ENCODE results near the gene OR9A4. TPM values are rescaled to one million over a fixed set of nuclear protein-coding genes. Genes with fewer than 3 reads are reported as not detected.

Gene OR9A4
- total RNA-seq, 2 experiments from 2014 or later: 0.06 TPM; not detected in 1

- Histone ChIP-seq H4K20me1 (ENCODE audit: insufficient read depth, low read length) (no peaks in the 10 kb centered on the region), H3K4me3 (ENCODE audit: low read depth, low read length, poor library complexity, severe bottlenecking) (no peak overlapping the region), H3K36me3 (ENCODE audit: insufficient read depth, low read length) (no peaks in the 10 kb centered on the region), H3K4me2 (ENCODE audit: low read length) (no peak overlapping the region), H2AFZ (ENCODE audit: low read length) (peak overlapping the region; percentile 34; the same call in 1 of the 2 replicates), H3K9me3 (ENCODE audit: low read length) (no peaks in the 10 kb centered on the region), H3K79me2 (ENCODE audit: insufficient read depth, low read depth, low read length) (no peaks in the 10 kb centered on the region), H3K9me2 (ENCODE audit: insufficient read depth, low read length) (no peaks in the 10 kb centered on the region), H3K27ac (ENCODE audit: low read depth, low read length, poor library complexity, severe bottlenecking) (no peak overlapping the region), H3K4me1 (ENCODE audit: insufficient read depth, low read length, poor library complexity, severe bottlenecking) (peaks cover 19% of the 10 kb centered on the region)
- TF ChIP-seq EZH2phosphoT487 (IDR thresholded peaks at IDR 0.05; ENCODE audit: borderline replicate concordance, low read depth, low read length): no peak
- TF ChIP-seq, protein P1, sequence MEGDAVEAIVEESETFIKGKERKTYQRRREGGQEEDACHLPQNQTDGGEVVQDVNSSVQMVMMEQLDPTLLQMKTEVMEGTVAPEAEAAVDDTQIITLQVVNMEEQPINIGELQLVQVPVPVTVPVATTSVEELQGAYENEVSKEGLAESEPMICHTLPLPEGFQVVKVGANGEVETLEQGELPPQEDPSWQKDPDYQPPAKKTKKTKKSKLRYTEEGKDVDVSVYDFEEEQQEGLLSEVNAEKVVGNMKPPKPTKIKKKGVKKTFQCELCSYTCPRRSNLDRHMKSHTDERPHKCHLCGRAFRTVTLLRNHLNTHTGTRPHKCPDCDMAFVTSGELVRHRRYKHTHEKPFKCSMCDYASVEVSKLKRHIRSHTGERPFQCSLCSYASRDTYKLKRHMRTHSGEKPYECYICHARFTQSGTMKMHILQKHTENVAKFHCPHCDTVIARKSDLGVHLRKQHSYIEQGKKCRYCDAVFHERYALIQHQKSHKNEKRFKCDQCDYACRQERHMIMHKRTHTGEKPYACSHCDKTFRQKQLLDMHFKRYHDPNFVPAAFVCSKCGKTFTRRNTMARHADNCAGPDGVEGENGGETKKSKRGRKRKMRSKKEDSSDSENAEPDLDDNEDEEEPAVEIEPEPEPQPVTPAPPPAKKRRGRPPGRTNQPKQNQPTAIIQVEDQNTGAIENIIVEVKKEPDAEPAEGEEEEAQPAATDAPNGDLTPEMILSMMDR (conservative IDR thresholded peaks at IDR 0.05; ENCODE audit: low read length): no peak
- no peak for DNase-seq (ENCODE audit: low spot score)
- CTCF ChIA-PET (ENCODE audit: unreplicated experiment): no interaction called here
- POLR2A ChIA-PET: no interaction called here
- BruUV-seq (replicated peaks): no TSS peak
- intact Hi-C loops (cut with micrococcal nuclease; ENCODE audit: unreplicated experiment): no loop called here
Observed at GRCh38 chr7:141956084-141956483, 39.9 kb downstream of the OR9A4 start.

GRCh38 chr7:141960687-141961422 is 44.7 kb downstream of the OR9A4 start:
- ChIA-PET POLR2A (no interaction called here), CTCF (ENCODE audit: unreplicated experiment) (no interaction called here)
- peak; percentile 78 for DNase-seq (ENCODE audit: low spot score)
- Histone ChIP-seq H3K4me3 (ENCODE audit: low read depth, low read length, poor library complexity, severe bottlenecking) (no peak overlapping the region), H3K4me1 (ENCODE audit: insufficient read depth, low read length, poor library complexity, severe bottlenecking) (peaks cover 23% of the 10 kb centered on the region), H3K79me2 (ENCODE audit: insufficient read depth, low read depth, low read length) (no peaks in the 10 kb centered on the region), H3K36me3 (ENCODE audit: insufficient read depth, low read length) (no peaks in the 10 kb centered on the region), H3K9me2 (ENCODE audit: insufficient read depth, low read length) (no peaks in the 10 kb centered on the region), H3K4me2 (ENCODE audit: low read length) (peak overlapping the region; percentile 46), H3K9me3 (ENCODE audit: low read length) (0 out of 2 replicates have a peak, but pooled peaks cover 3% of the 10 kb centered on the region), H2AFZ (ENCODE audit: low read length) (peak overlapping the region; percentile 56; the same call in 1 of the 2 replicates), H4K20me1 (ENCODE audit: insufficient read depth, low read length) (no peaks in the 10 kb centered on the region), H3K27ac (ENCODE audit: low read depth, low read length, poor library complexity, severe bottlenecking) (peak overlapping the region; percentile 65)
- intact Hi-C loops (cut with micrococcal nuclease; ENCODE audit: unreplicated experiment): no loop called here
- TF ChIP-seq, protein P1 (conservative IDR thresholded peaks at IDR 0.05; ENCODE audit: low read length): no peak
- no peak for TF ChIP-seq EZH2phosphoT487 (IDR thresholded peaks at IDR 0.05; ENCODE audit: borderline replicate concordance, low read depth, low read length)
- BruUV-seq (replicated peaks): no TSS peak

Other genes starting within 250 kb of the OR9A4 start
- 3.8 and 4.9 TPM in 2 replicates for gene DENND11, start 214.2 kb upstream of the OR9A4 start, total RNA-seq (2014; rRNA removed; shearing (Covaris generic))
- gene DENND11, start 214.2 kb upstream of the OR9A4 start, total RNA-seq (2022): 9.7 and 9.9 TPM in 2 replicates
- not detected in 2 replicates for gene WEE2, start 208.0 kb upstream of the OR9A4 start, total RNA-seq (2014; rRNA removed; shearing (Covaris generic))
- gene WEE2, start 208.0 kb upstream of the OR9A4 start, total RNA-seq (2022): not detected in 2 replicates
- gene SSBP1, start 178.0 kb upstream of the OR9A4 start, total RNA-seq (2014; rRNA removed; shearing (Covaris generic)): 177 and 235 TPM in 2 replicates
- 157 and 178 TPM in 2 replicates for gene SSBP1, start 178.0 kb upstream of the OR9A4 start, total RNA-seq (2022)
- 2.5 and 3.8 TPM in 2 replicates for gene TAS2R3, start 152.3 kb upstream of the OR9A4 start, total RNA-seq (2014; rRNA removed; shearing (Covaris generic))
- gene TAS2R3, start 152.3 kb upstream of the OR9A4 start, total RNA-seq (2022): 1.5 and 2.4 TPM in 2 replicates
- gene TAS2R4, start 139.7 kb upstream of the OR9A4 start, total RNA-seq (2014; rRNA removed; shearing (Covaris generic)): 1.6 and 2.4 TPM in 2 replicates
- 1.2 and 1.8 TPM in 2 replicates for gene TAS2R4, start 139.7 kb upstream of the OR9A4 start, total RNA-seq (2022)
- 1.6 and 2.2 TPM in 2 replicates for gene TAS2R5, start 126.2 kb upstream of the OR9A4 start, total RNA-seq (2014; rRNA removed; shearing (Covaris generic))
- gene TAS2R5, start 126.2 kb upstream of the OR9A4 start, total RNA-seq (2022): 1.3 and 1.8 TPM in 2 replicates
- not detected in 2 replicates for gene PRSS37, start 74.9 kb upstream of the OR9A4 start, total RNA-seq (2014; rRNA removed; shearing (Covaris generic))
- not detected in 2 replicates for gene PRSS37, start 74.9 kb upstream of the OR9A4 start, total RNA-seq (2022)
- not detected in 2 replicates for gene CLEC5A, start 30.6 kb downstream of the OR9A4 start, total RNA-seq (2014; rRNA removed; shearing (Covaris generic))
- not detected in 2 replicates for gene CLEC5A, start 30.6 kb downstream of the OR9A4 start, total RNA-seq (2022)
- gene TAS2R38, start 57.4 kb downstream of the OR9A4 start, total RNA-seq (2014; rRNA removed; shearing (Covaris generic)): not detected in 2 replicates
- not detected in 2 replicates for gene TAS2R38, start 57.4 kb downstream of the OR9A4 start, total RNA-seq (2022)
- gene MGAM, start 79.5 kb downstream of the OR9A4 start, total RNA-seq (2014; rRNA removed; shearing (Covaris generic)): 0.03 and 0.05 TPM in 2 replicates
- not detected in 2 replicates for gene MGAM, start 79.5 kb downstream of the OR9A4 start, total RNA-seq (2022)
- gene MGAM2, start 195.3 kb downstream of the OR9A4 start, total RNA-seq (2014; rRNA removed; shearing (Covaris generic)): not detected in 2 replicates
- not detected in 2 replicates for gene MGAM2, start 195.3 kb downstream of the OR9A4 start, total RNA-seq (2022)

All from OCI-LY7 (cell line).